PC-3 (cell line): Measurements from ENCODE around the gene MCHR1.

Source experiments
- EZH2 ChIP-seq: fragments of 300-600 bp; sonication (generic); IDR thresholded peaks from one replicate; pipeline ENCODE4 v1.6.1; 2017; ENCODE audit warnings: antibody characterized with exemption, mild to moderate bottlenecking, low read length; ENCODE audit not compliant: unreplicated experiment
- EZH2phosphoT487 ChIP-seq: fragments of 300-600 bp; sonication (generic); IDR thresholded peaks from 2 replicates; pipeline ENCODE4 v1.6.1; 2018; ENCODE audit warnings: mild to moderate bottlenecking, antibody characterized with exemption, low read length, borderline replicate concordance
- TF ChIP-seq, protein P1 (sequence below): fragments of 300-600 bp; sonication (generic); conservative IDR thresholded peaks from 2 replicates; pipeline ENCODE4 v1.5.1; 2017; ENCODE audit warnings: antibody characterized with exemption, low read depth, mild to moderate bottlenecking, low read length

DNA sequence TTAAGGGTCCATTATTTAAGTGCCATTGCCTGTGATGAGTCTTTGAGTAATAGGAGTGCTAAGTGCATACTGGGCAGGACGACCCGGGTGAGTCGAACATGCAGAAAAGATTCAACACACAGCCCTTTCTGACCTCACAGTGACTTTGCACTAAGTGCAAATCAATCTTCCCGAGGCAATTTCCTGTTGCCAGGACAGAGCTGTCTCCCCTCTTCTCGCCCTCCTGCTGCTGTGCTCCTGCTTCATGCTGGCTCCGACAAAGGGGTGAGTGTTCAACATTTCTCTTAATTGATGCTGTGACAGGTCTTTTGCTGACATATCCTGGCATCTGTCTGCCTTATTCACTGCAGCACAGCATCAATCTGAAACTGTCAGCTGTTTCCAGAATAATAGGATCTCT lies 42.0 kb downstream of the MCHR1 start:
- TF ChIP-seq, protein P1, sequence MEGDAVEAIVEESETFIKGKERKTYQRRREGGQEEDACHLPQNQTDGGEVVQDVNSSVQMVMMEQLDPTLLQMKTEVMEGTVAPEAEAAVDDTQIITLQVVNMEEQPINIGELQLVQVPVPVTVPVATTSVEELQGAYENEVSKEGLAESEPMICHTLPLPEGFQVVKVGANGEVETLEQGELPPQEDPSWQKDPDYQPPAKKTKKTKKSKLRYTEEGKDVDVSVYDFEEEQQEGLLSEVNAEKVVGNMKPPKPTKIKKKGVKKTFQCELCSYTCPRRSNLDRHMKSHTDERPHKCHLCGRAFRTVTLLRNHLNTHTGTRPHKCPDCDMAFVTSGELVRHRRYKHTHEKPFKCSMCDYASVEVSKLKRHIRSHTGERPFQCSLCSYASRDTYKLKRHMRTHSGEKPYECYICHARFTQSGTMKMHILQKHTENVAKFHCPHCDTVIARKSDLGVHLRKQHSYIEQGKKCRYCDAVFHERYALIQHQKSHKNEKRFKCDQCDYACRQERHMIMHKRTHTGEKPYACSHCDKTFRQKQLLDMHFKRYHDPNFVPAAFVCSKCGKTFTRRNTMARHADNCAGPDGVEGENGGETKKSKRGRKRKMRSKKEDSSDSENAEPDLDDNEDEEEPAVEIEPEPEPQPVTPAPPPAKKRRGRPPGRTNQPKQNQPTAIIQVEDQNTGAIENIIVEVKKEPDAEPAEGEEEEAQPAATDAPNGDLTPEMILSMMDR, result no peak
- TF ChIP-seq EZH2 (no peak), EZH2phosphoT487 (no peak)
